K562 (cell line): ENCODE data around the gene RXYLT1. TPM values are rescaled to one million over a fixed set of nuclear protein-coding genes. Genes with fewer than 3 reads are reported as not detected.

Source experiments
- ATAC-seq: fragments of 200-7000 bp; cut with Tn5 transposase; 3 replicates; pipeline ENCODE4 v1.9.1; 2020; ENCODE audit warnings: moderate library complexity
- BruUV-seq: library from RNA; stranded (reverse); fragments of 400-500 nt; replicated peaks from 2 replicates; lab custom pipeline; 2021; lab: Mats Ljungman, UMichigan
- CTCF ChIA-PET: fragments of 300-600 bp; formaldehyde crosslinking; extraction: SDS; loops from one replicate; lab custom pipeline; 2021; ENCODE audit warnings: low intra/inter-chr PET ratio; lab: Yijun Ruan, JAX
- POLR2A ChIA-PET: fragments of 300-600, 350-650 bp; sonication (Branson Sonifier 250); formaldehyde crosslinking; extraction: SDS; loops from one replicate; lab custom pipeline; 2021; ENCODE audit warnings: antibody characterized with exemption, inconsistent platforms; lab: Yijun Ruan, JAX
- DNase-seq, 4 experiments: peaks; one replicate each; pipeline versions ENCODE4 v3.0.0 to v3.0.0-alpha.2; 2011 to 2018; ENCODE audit warnings: low spot score in 3 of 4, mixed read lengths in 3 of 4; ENCODE audit errors: extremely low read depth in 1 of 4
- FAIRE-seq: peaks from 2 replicates; lab custom pipeline; 2011; peaks lifted over from hg19 to GRCh38; lab: Jason Lieb, UNC
- H2AFZ ChIP-seq: 2 replicates; pipeline ENCODE4 v1.6.0; 2011; ENCODE audit warnings: low read depth, low read length, control low read depth, inconsistent platforms
- H3K27ac ChIP-seq: fragments of 200-600 bp; 3 replicates; pipeline ENCODE4 v1.8.0; 2011; ENCODE audit warnings: low read depth, mild to moderate bottlenecking, control low read depth, inconsistent platforms, low read length, moderate library complexity, mixed read lengths; ENCODE audit errors: extremely low read depth
- H3K27me3 ChIP-seq, 2 experiments: fragments of 300-600 bp in 1 of 2; 2 replicates in 1 of 2; 3 replicates in 1 of 2; pipeline versions ENCODE4 v1.6.0 to v1.8.0; 2011; ENCODE audit warnings: inconsistent platforms in 2 of 2, low read length in 2 of 2, mild to moderate bottlenecking in 1 of 2, mixed read lengths in 1 of 2, moderate library complexity in 1 of 2; ENCODE audit not compliant: control insufficient read depth in 2 of 2, insufficient read depth in 2 of 2
- H3K36me3 ChIP-seq: fragments of 300-600 bp; 3 replicates; pipeline ENCODE4 v1.8.0; 2011; ENCODE audit warnings: mild to moderate bottlenecking, low read length, inconsistent platforms; ENCODE audit not compliant: control insufficient read depth, insufficient read depth
- H3K4me1 ChIP-seq, 2 experiments: fragments of 200-600 bp in 1 of 2; replicated peaks in 1 of 2; 2 replicates in 1 of 2; 3 replicates in 1 of 2; pipeline versions ENCODE4 v1.5.1 to v1.8.0; 2011; ENCODE audit warnings: inconsistent platforms in 2 of 2, low read length in 2 of 2, mild to moderate bottlenecking in 1 of 2, mixed read lengths in 1 of 2, moderate library complexity in 1 of 2; ENCODE audit not compliant: control insufficient read depth in 2 of 2, insufficient read depth in 2 of 2
- H3K4me2 ChIP-seq: 2 replicates; pipeline ENCODE4 v1.6.1; 2011; ENCODE audit warnings: low read length, control low read depth, inconsistent platforms, mixed read lengths; ENCODE audit not compliant: insufficient read depth
- H3K4me3 ChIP-seq: fragments of 200-600 bp; sonication (generic), shearing (Covaris generic); 2 replicates; pipeline ENCODE4 v1.5.1; 2016; ENCODE audit warnings: control low read depth, inconsistent platforms
- H3K79me2 ChIP-seq: fragments of 200-600 bp; 3 replicates; pipeline ENCODE4 v1.8.0; 2011; ENCODE audit warnings: low read length, inconsistent platforms; ENCODE audit not compliant: control insufficient read depth, insufficient read depth
- H3K9ac ChIP-seq, 2 experiments: 2 replicates each; pipeline versions ENCODE4 v1.6.0 to v1.6.1; 2011; ENCODE audit warnings: low read depth in 2 of 2, low read length in 2 of 2, control low read depth in 1 of 2, inconsistent platforms in 1 of 2, mild to moderate bottlenecking in 1 of 2, mixed read lengths in 1 of 2; ENCODE audit not compliant: insufficient read depth in 1 of 2
- H3K9me1 ChIP-seq: one replicate; pipeline ENCODE4 v1.6.0; 2011; ENCODE audit warnings: inconsistent platforms, mild to moderate bottlenecking, low read length, moderate library complexity; ENCODE audit not compliant: control insufficient read depth, insufficient read depth
- H3K9me3 ChIP-seq: replicated peaks from 2 replicates; pipeline ENCODE4 v1.5.1; 2011; ENCODE audit warnings: low read depth, low read length, inconsistent platforms; ENCODE audit not compliant: control insufficient read depth, insufficient read depth
- H4K20me1 ChIP-seq: replicated peaks from 2 replicates; pipeline ENCODE4 v1.6.1; 2011; ENCODE audit warnings: low read length, inconsistent platforms, mixed read lengths; ENCODE audit not compliant: control insufficient read depth, insufficient read depth
- CTCF ChIP-seq, 3 experiments: IDR thresholded peaks in 2 of 3; conservative IDR thresholded peaks in 1 of 3; 2 replicates each; pipeline ENCODE4 v1.5.1; 2011 to 2012; ENCODE audit warnings: low read length in 3 of 3, mild to moderate bottlenecking in 3 of 3, control low read depth in 2 of 3, improper control_type of control experiment in 1 of 3, inconsistent platforms in 1 of 3, low read depth in 1 of 3, mixed read lengths in 1 of 3, moderate library complexity in 1 of 3; ENCODE audit not compliant: insufficient read depth in 2 of 3
- RAD21 ChIP-seq, 2 experiments: fragments of 250-450 bp in 1 of 2; fragments of 450-650 bp in 1 of 2; sonication (Bioruptor Pico) in 1 of 2; formaldehyde crosslinking in 1 of 2; IDR thresholded peaks in 1 of 2; conservative IDR thresholded peaks in 1 of 2; 2 replicates each; pipeline versions ENCODE4 v1.4.0 to v1.8.0; 2020 to 2022; ENCODE audit warnings: mild to moderate bottlenecking in 2 of 2, moderate library complexity in 1 of 2
- RREB1 ChIP-seq: fragments of 250-450 bp; sonication (Bioruptor Pico); IDR thresholded peaks from 2 replicates; pipeline ENCODE4 v1.4.0; 2020
- WGBS: fragments of 100-300 bp; shearing (Covaris generic); methylation state at CpG from one replicate; pipeline ENCODE4 v1.1.6; 2016; ENCODE audit warnings: low coverage, mixed read lengths; ENCODE audit not compliant: insufficient coverage; ENCODE audit errors: missing lambda C conversion rate; 5-methylcytosine and 5-hydroxymethylcytosine counted together
- in situ Hi-C: fragments of 300-500 bp; cut with MboI; formaldehyde crosslinking; loops from 4 replicates; pipeline ENCODE4 v1.15.0; 2018; ENCODE audit warnings: inconsistent platforms, mixed read lengths
- intact Hi-C: fragments of 100-400 bp; cut with micrococcal nuclease; formaldehyde crosslinking; loops from 2 replicates; pipeline ENCODE4 v1.14.2; 2022
- polyA plus RNA-seq, 8 experiments: library from polyadenylated mRNA; depleted of rRNA in 4 of 8; stranded (reverse) in 5 of 8; unstranded in 3 of 8; fragments of >200 nt; fragmentation: Nextera tagmentation in 2 of 8; fragmentation: Illumina TruSeq in 1 of 8; extraction: Ambion mirVana in 2 of 8; extraction: Trizol in 1 of 8; gene quantifications; 2 replicates each; pipeline versions ENCODE4 v1.2.1 to v1.2.3, GENCODE V29; 2011 to 2014; ENCODE audit warnings: inconsistent platforms in 1 of 8, missing spikeins in 1 of 8
- total RNA-seq, 7 experiments: library from RNA; depleted of rRNA in 6 of 7; stranded (reverse); fragments of >200 nt in 6 of 7; fragmentation: Illumina TruSeq in 2 of 7; extraction: Trizol in 2 of 7; gene quantifications; 2 replicates each; pipeline versions ENCODE4 v1.2.1 to v1.2.3, GENCODE V29; 2011 to 2021; ENCODE audit warnings: low replicate concordance in 1 of 7

RXYLT1 gene
- total and polyA plus RNA-seq, 9 of the 15 experiments (the other 6 are each of a cell fraction or from before 2014, with no cell fraction given) = 6.7 to 26.5 (median 20.9) TPM

- intact Hi-C loops = loop anchor here (1.0 kb wide), 1 partner anchor 430 kb away; no protein-coding TSS in a partner anchor
- ATAC-seq = peak; percentile 70; the same call in 2 of the 3 replicates
- Histone ChIP-seq H3K4me2 (no peak overlapping the region), H2AFZ (no peak overlapping the region), H3K4me3 (no peak overlapping the region), H3K9ac (no peak overlapping the region), H3K36me3 (no peaks in the 10 kb centered on the region), H3K9me1 (no peaks in the 10 kb centered on the region), H3K9me3 (no peaks in the 10 kb centered on the region), H3K4me1 (peaks cover 0 to 5% of the 10 kb centered on the region in 2 experiments; a peak in 1 of 5 replicates), H3K27me3 (peaks cover 4 to 19% of the 10 kb centered on the region in 2 experiments; a peak in 4 of 5 replicates), H3K27ac (no peak overlapping the region), H3K79me2 (no peaks in the 10 kb centered on the region), H4K20me1 (no peaks in the 10 kb centered on the region)
- WGBS = 1% methylated on average over 4 of the region's 4 CpGs
- DNase-seq = peak in 3 of 4 experiments; percentile 20 to 36 (median 29)
- in situ Hi-C loops = loop anchor here (25.0 kb wide), 1 partner anchor 561 kb away; the partner anchor contains the start of gene C12orf56
- BruUV-seq = no TSS peak
- ChIA-PET POLR2A (interaction anchor here (0.9 kb wide), 1 partner anchor 10 kb away, joined by 3 read pairs; no protein-coding TSS in a partner anchor), CTCF (interaction anchor here (0.9 to 1.9 kb wide), 4 partner anchors 14 to 448 kb away, joined by 3 to 12 read pairs (median 4); no protein-coding TSS in a partner anchor)
- FAIRE-seq = peak; percentile 56
- TF ChIP-seq CTCF (IDR thresholded peaks at IDR 0.05 in 2 of 3, conservative IDR thresholded peaks at IDR 0.05 in 1 of 3; ENCODE audit: insufficient read depth in 2 of 3, low read depth in 1 of 3, low read length in 3 of 3) (peak; percentile 49 to 74 (median 65); a peak in 5 of 6 replicates), RREB1 (CRISPR knock-in tag) (no peak), RAD21 (CRISPR knock-in tag; conservative IDR thresholded peaks at IDR 0.05 in 1 of 2, IDR thresholded peaks at IDR 0.05 in 1 of 2) (peak; percentile 50 to 73)
Observed at GRCh38 chr12:63826006-63826585, 46.4 kb downstream of the RXYLT1 start.
